HepG2 (cell line): ENCODE results near the gene IMPDH1. TPM values are rescaled to one million over a fixed set of nuclear protein-coding genes. Genes with fewer than 3 reads are reported as not detected.

Experiments used
- DNMT3B ChIP-seq: conservative IDR thresholded peaks from 2 replicates; pipeline ENCODE4 v1.6.1; 2016; ENCODE audit warnings: missing biosample characterization, control low read depth
- EHMT2 ChIP-seq: fragments of 200-600 bp; sonication (generic); IDR thresholded peaks from 2 replicates; pipeline ENCODE4 v1.7.0; 2017; ENCODE audit warnings: antibody characterized with exemption, low read depth, low read length, borderline replicate concordance
- FIP1L1 ChIP-seq: fragments of 200-400 bp; formaldehyde crosslinking; IDR thresholded peaks from 2 replicates; pipeline ENCODE4 v1.6.1; 2018; ENCODE audit warnings: low read depth, mild to moderate bottlenecking, low read length, moderate library complexity, borderline replicate concordance; ENCODE audit not compliant: insufficient read depth
- FOSL2 ChIP-seq: sonication (generic); formaldehyde crosslinking; IDR thresholded peaks from 2 replicates; pipeline ENCODE4 v1.4.0; 2020; ENCODE audit warnings: missing genetic modification reagents
- FOXK2 ChIP-seq: fragments of 450-650 bp; IDR thresholded peaks from 2 replicates; pipeline ENCODE4 v1.6.1; 2016
- MAZ ChIP-seq, 2 experiments: sonication (generic) in 1 of 2; formaldehyde crosslinking in 1 of 2; IDR thresholded peaks; 2 replicates each; pipeline versions ENCODE4 v1.5.0 to v1.6.1; 2012 to 2020; ENCODE audit warnings: low read depth in 2 of 2, mild to moderate bottlenecking in 2 of 2, borderline replicate concordance in 1 of 2, improper control_type of control experiment in 1 of 2, low read length in 1 of 2, missing genetic modification reagents in 1 of 2, moderate library complexity in 1 of 2
- MBD4 ChIP-seq: IDR thresholded peaks from 2 replicates; pipeline ENCODE4 v1.6.1; 2012; ENCODE audit warnings: low read length, inconsistent platforms, borderline replicate concordance
- MED8 ChIP-seq: sonication (generic); formaldehyde crosslinking; IDR thresholded peaks from 2 replicates; pipeline ENCODE4 v1.8.1; 2023; ENCODE audit warnings: mild to moderate bottlenecking, missing genetic modification reagents; ENCODE audit not compliant: insufficient replicate concordance
- NFE2L1 ChIP-seq: sonication (generic); formaldehyde crosslinking; IDR thresholded peaks from 2 replicates; pipeline ENCODE4 v1.4.0; 2020; ENCODE audit warnings: missing genetic modification reagents, mild to moderate bottlenecking, borderline replicate concordance
- SPEN ChIP-seq: sonication (generic); formaldehyde crosslinking; IDR thresholded peaks from 2 replicates; pipeline ENCODE4 v1.5.1; 2020; ENCODE audit warnings: low read depth, mild to moderate bottlenecking, missing genetic modification reagents
- SRF ChIP-seq: IDR thresholded peaks from 2 replicates; pipeline ENCODE4 v1.6.1; 2011; ENCODE audit warnings: mild to moderate bottlenecking, low read depth, low read length, moderate library complexity
- U2AF1 ChIP-seq: fragments of 200-400 bp; formaldehyde crosslinking; optimal IDR thresholded peaks from 2 replicates; pipeline ENCODE3; 2017; ENCODE audit warnings: mild to moderate bottlenecking, low read depth, low read length
- WIZ ChIP-seq: sonication (generic); formaldehyde crosslinking; IDR thresholded peaks from 2 replicates; pipeline ENCODE4 v1.5.1; 2020; ENCODE audit warnings: mild to moderate bottlenecking, missing genetic modification reagents
- ZBTB20 ChIP-seq: sonication (generic); formaldehyde crosslinking; IDR thresholded peaks from 2 replicates; pipeline ENCODE4 v1.8.1; 2023; ENCODE audit warnings: missing genetic modification reagents, low read depth, mild to moderate bottlenecking, borderline replicate concordance
- ZBTB49 ChIP-seq: sonication (generic); formaldehyde crosslinking; IDR thresholded peaks from 2 replicates; pipeline ENCODE4 v1.4.0; 2020; ENCODE audit warnings: missing genetic modification reagents, borderline replicate concordance
- ZFP36L1 ChIP-seq: sonication (generic); formaldehyde crosslinking; IDR thresholded peaks from 2 replicates; pipeline ENCODE4 v1.8.0; 2022; ENCODE audit warnings: mild to moderate bottlenecking, missing genetic modification reagents, moderate library complexity
- ZFP90 ChIP-seq: sonication (generic); formaldehyde crosslinking; IDR thresholded peaks from 2 replicates; pipeline ENCODE4 v1.8.0; 2022; ENCODE audit warnings: missing genetic modification reagents, mild to moderate bottlenecking, inconsistent platforms, borderline replicate concordance
- ZNF121 ChIP-seq: sonication (generic); formaldehyde crosslinking; IDR thresholded peaks from 2 replicates; pipeline ENCODE4 v1.5.0; 2020; ENCODE audit warnings: mild to moderate bottlenecking, missing genetic modification reagents
- ZNF225 ChIP-seq: sonication (generic); formaldehyde crosslinking; IDR thresholded peaks from 2 replicates; pipeline ENCODE4 v1.4.0; 2020; ENCODE audit warnings: mild to moderate bottlenecking, missing genetic modification reagents
- ZNF343 ChIP-seq: sonication (generic); formaldehyde crosslinking; IDR thresholded peaks from 2 replicates; pipeline ENCODE4 v1.4.0; 2020; ENCODE audit warnings: mild to moderate bottlenecking, missing genetic modification reagents
- ZNF446 ChIP-seq: sonication (generic); formaldehyde crosslinking; IDR thresholded peaks from 2 replicates; pipeline ENCODE4 v1.5.0; 2020; ENCODE audit warnings: mild to moderate bottlenecking, missing genetic modification reagents
- ZNF577 ChIP-seq: sonication (generic); formaldehyde crosslinking; IDR thresholded peaks from 2 replicates; pipeline ENCODE4 v1.4.0; 2020; ENCODE audit warnings: mild to moderate bottlenecking, low read depth, missing genetic modification reagents, borderline replicate concordance
- ZNF746 ChIP-seq: sonication (generic); formaldehyde crosslinking; IDR thresholded peaks from 2 replicates; pipeline ENCODE4 v1.8.0; 2022; ENCODE audit warnings: mild to moderate bottlenecking, missing genetic modification reagents
- ZNF75D ChIP-seq: sonication (generic); formaldehyde crosslinking; IDR thresholded peaks from 2 replicates; pipeline ENCODE4 v1.8.1; 2023; ENCODE audit warnings: missing genetic modification reagents, mild to moderate bottlenecking, borderline replicate concordance
- ZNF773 ChIP-seq: sonication (generic); formaldehyde crosslinking; IDR thresholded peaks from 2 replicates; pipeline ENCODE4 v1.4.0; 2020; ENCODE audit warnings: missing genetic modification reagents, borderline replicate concordance
- ZSCAN30 ChIP-seq: sonication (generic); formaldehyde crosslinking; IDR thresholded peaks from 2 replicates; pipeline ENCODE4 v1.5.0; 2020; ENCODE audit warnings: mild to moderate bottlenecking, missing genetic modification reagents
- polyA plus RNA-seq, 8 experiments: library from polyadenylated mRNA; depleted of rRNA in 3 of 8; stranded (reverse) in 7 of 8; unstranded in 1 of 8; fragments of >200 nt; fragmentation: Illumina TruSeq in 4 of 8; extraction: Trizol in 4 of 8; gene quantifications; 2 replicates each; pipeline versions ENCODE4 v1.2.1 to v1.2.3, GENCODE V29; 2011 to 2016; ENCODE audit warnings: low read depth in 4 of 8, missing spikeins in 1 of 8, mixed read lengths in 1 of 8; ENCODE audit not compliant: insufficient read depth in 1 of 8
- total RNA-seq, 5 experiments: library from RNA; depleted of rRNA; stranded (reverse); fragments of >200 nt; fragmentation: Illumina TruSeq; extraction: Trizol; gene quantifications; 2 replicates each; pipeline ENCODE4 v1.2.3, GENCODE V29; 2016; ENCODE audit warnings: low read depth in 1 of 5
- TF ChIP-seq, protein P1 (sequence below): sonication (generic); formaldehyde crosslinking; IDR thresholded peaks from 2 replicates; pipeline ENCODE4 v1.9.0; 2021; ENCODE audit warnings: missing genetic modification reagents, mild to moderate bottlenecking, borderline replicate concordance

IMPDH1 gene
- total and polyA plus RNA-seq, 2 of the 13 experiments (the other 11 are each of a cell fraction or from before 2014, with no cell fraction given): 22.8 to 34.0 TPM

- TF ChIP-seq ZNF343 (no peak), ZNF121 (CRISPR knock-in tag) (no peak), MBD4 (no peak), ZNF446 (0 out of 2 replicates have a peak, but pooled peaks have one; percentile 66), ZBTB49 (no peak), U2AF1 (no peak), SRF (no peak), ZNF773 (CRISPR knock-in tag) (0 out of 2 replicates have a peak, but pooled peaks have one; percentile 38), ZFP36L1 (CRISPR knock-in tag) (no peak), ZNF577 (no peak), WIZ (no peak), ZNF75D (CRISPR knock-in tag) (no peak), ZNF225 (CRISPR knock-in tag) (0 out of 2 replicates have a peak, but pooled peaks have one; percentile 28), MAZ (IDR thresholded peaks at IDR 0.05; ENCODE audit: borderline replicate concordance, low read depth, low read length) (no peak), MAZ (CRISPR knock-in tag; IDR thresholded peaks at IDR 0.05; ENCODE audit: low read depth) (peak; percentile 92), ZSCAN30 (CRISPR knock-in tag) (no peak), ZFP90 (no peak), FIP1L1 (no peak), ZBTB20 (no peak; the same call in 1 of the 2 replicates), ZNF746 (CRISPR knock-in tag) (0 out of 2 replicates have a peak, but pooled peaks have one; percentile 65), DNMT3B (no peak), FOSL2 (CRISPR knock-in tag) (no peak), MED8 (CRISPR knock-in tag) (no peak), SPEN (CRISPR knock-in tag) (0 out of 2 replicates have a peak, but pooled peaks have one; percentile 31), NFE2L1 (no peak), FOXK2 (no peak), EHMT2 (no peak)
- TF ChIP-seq, protein P1, sequence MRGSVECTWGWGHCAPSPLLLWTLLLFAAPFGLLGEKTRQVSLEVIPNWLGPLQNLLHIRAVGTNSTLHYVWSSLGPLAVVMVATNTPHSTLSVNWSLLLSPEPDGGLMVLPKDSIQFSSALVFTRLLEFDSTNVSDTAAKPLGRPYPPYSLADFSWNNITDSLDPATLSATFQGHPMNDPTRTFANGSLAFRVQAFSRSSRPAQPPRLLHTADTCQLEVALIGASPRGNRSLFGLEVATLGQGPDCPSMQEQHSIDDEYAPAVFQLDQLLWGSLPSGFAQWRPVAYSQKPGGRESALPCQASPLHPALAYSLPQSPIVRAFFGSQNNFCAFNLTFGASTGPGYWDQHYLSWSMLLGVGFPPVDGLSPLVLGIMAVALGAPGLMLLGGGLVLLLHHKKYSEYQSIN: no peak
Observed at GRCh38 chr7:128409596-128410450, at the start of gene IMPDH1 (continued).
